Panc1 (cell line): Measurements from ENCODE around the gene IFI44. TPM values are rescaled to one million over a fixed set of nuclear protein-coding genes. Genes with fewer than 3 reads are reported as not detected.

ENCODE experiments used
- ATAC-seq: fragments of 200-7000 bp; cut with Tn5 transposase; 2 replicates; pipeline ENCODE4 v1.9.1; 2020; ENCODE audit warnings: mild to moderate bottlenecking, moderate library complexity
- BruUV-seq: library from RNA; stranded (reverse); fragments of 400-500 nt; replicated peaks from 2 replicates; lab custom pipeline; 2021; lab: Mats Ljungman, UMichigan
- CTCF ChIA-PET: fragments of 300-600 bp; sonication (Branson Sonifier 250); formaldehyde crosslinking; loops from one replicate; lab custom pipeline; 2022; ENCODE audit warnings: antibody characterized with exemption; lab: Charles Lee
- POLR2A ChIA-PET: fragments of 300-600 bp; sonication (Branson Sonifier 250); formaldehyde crosslinking; loops from one replicate; lab custom pipeline; 2022; ENCODE audit warnings: antibody characterized with exemption; lab: Charles Lee
- DNase-seq: peaks from one replicate; pipeline ENCODE4 v3.0.0-alpha.2; 2010; ENCODE audit warnings: low read depth, low spot score
- H3K27ac ChIP-seq: 2 replicates; pipeline ENCODE4 v1.5.1; 2011; ENCODE audit warnings: mild to moderate bottlenecking, low read length, inconsistent platforms
- H3K27me3 ChIP-seq: fragments of 200-500 bp; sonication (Bioruptor generic); 2 replicates; pipeline ENCODE4 v1.6.0; 2014; ENCODE audit warnings: low read length, inconsistent platforms; ENCODE audit not compliant: control insufficient read depth, insufficient read depth
- H3K36me3 ChIP-seq: fragments of 200-500 bp; sonication (Bioruptor generic); 2 replicates; pipeline ENCODE4 v1.5.1; 2014; ENCODE audit warnings: inconsistent platforms, mild to moderate bottlenecking, low read length, moderate library complexity; ENCODE audit not compliant: control insufficient read depth, insufficient read depth
- H3K4me1 ChIP-seq: 2 replicates; pipeline ENCODE4 v1.5.1; 2011; ENCODE audit warnings: inconsistent platforms, mild to moderate bottlenecking, low read length, moderate library complexity; ENCODE audit not compliant: control insufficient read depth, insufficient read depth
- H3K4me3 ChIP-seq, 2 experiments: 2 replicates each; pipeline ENCODE4 v1.5.1; 2011 to 2012; ENCODE audit warnings: low read depth in 2 of 2, low read length in 2 of 2, mild to moderate bottlenecking in 2 of 2, inconsistent platforms in 1 of 2, moderate library complexity in 1 of 2
- H3K9me3 ChIP-seq: fragments of 200-500 bp; sonication (Bioruptor generic); 2 replicates; pipeline ENCODE4 v1.5.1; 2014; ENCODE audit warnings: low read depth, mild to moderate bottlenecking, inconsistent platforms, low read length, moderate library complexity; ENCODE audit not compliant: control insufficient read depth, insufficient read depth
- POLR2AphosphoS5 ChIP-seq: IDR thresholded peaks from 2 replicates; pipeline ENCODE4 v1.6.1; 2012; ENCODE audit warnings: mild to moderate bottlenecking, low read depth, low read length, moderate library complexity
- SIN3A ChIP-seq: IDR thresholded peaks from 2 replicates; pipeline ENCODE4 v1.6.1; 2012; ENCODE audit warnings: low read depth, mild to moderate bottlenecking, low read length, moderate library complexity, borderline replicate concordance; ENCODE audit not compliant: insufficient read depth
- TCF7L2 ChIP-seq: IDR thresholded peaks from 2 replicates; pipeline ENCODE4 v1.6.1; 2011; ENCODE audit warnings: mild to moderate bottlenecking, low read depth, low read length, inconsistent platforms
- in situ Hi-C: cut with HindIII; loops from 2 replicates; pipeline ENCODE4 v1.10.0; 2016; ENCODE audit warnings: low sequenced_read_pairs, low pct_unique_long_range_greater_than_20kb
- intact Hi-C: fragments of 100-400 bp; cut with micrococcal nuclease; formaldehyde crosslinking; loops from one replicate; pipeline ENCODE4 v1.10.0; 2022; ENCODE audit not compliant: unreplicated experiment
- total RNA-seq: library from RNA; stranded (reverse); gene quantifications from one replicate; pipeline ENCODE4 v1.2.1, GENCODE V29; 2021; ENCODE audit not compliant: unreplicated experiment
- TF ChIP-seq, protein P1 (sequence below): fragments of 450-650 bp; IDR thresholded peaks from 2 replicates; pipeline ENCODE4 v1.5.1; 2017; ENCODE audit warnings: mild to moderate bottlenecking
- TF ChIP-seq, protein P2 (sequence below), 2 experiments: IDR thresholded peaks; 2 replicates each; pipeline ENCODE4 v1.6.1; 2011 to 2012; ENCODE audit warnings: low read depth in 2 of 2, control low read depth in 1 of 2, low read length in 1 of 2, mild to moderate bottlenecking in 1 of 2, moderate library complexity in 1 of 2; ENCODE audit not compliant: insufficient read depth in 1 of 2

IFI44 gene
- total RNA-seq, 1 experiment from 2014 or later = 2.0 TPM

DNA sequence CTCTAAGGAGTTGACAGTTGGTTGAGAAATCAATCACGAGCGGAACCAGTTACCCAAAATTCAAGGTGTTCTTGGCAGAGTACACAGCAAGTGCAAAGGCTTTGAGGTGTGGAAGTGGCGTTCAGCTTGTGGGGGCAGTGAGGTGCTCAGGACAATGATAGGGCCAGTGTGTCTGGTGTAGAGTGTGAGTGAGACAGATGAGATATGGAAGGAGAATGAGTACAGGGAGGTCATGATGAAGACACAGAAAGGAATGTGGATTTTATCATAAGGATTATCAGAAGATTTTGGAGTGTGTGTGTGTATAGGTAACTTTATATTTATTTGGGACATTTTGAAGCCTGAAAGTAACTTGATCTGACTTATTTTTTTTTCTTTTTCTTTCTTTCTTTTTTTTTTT is 40.9 kb downstream of the IFI44 start:
- POLR2A ChIA-PET = no interaction called here
- Histone ChIP-seq H3K4me3 (no peak overlapping the region), H3K36me3 (no peaks in the 10 kb centered on the region), H3K27me3 (no peaks in the 10 kb centered on the region), H3K27ac (no peak overlapping the region), H3K9me3 (no peaks in the 10 kb centered on the region), H3K4me1 (no peaks in the 10 kb centered on the region)
- in situ Hi-C loops = no loop called here
- DNase-seq (no peak), ATAC-seq (no peak)
- TF ChIP-seq SIN3A (no peak), TCF7L2 (no peak)
- intact Hi-C loops = no loop called here
- CTCF ChIA-PET = no interaction called here
- no TSS peak for BruUV-seq

DNA sequence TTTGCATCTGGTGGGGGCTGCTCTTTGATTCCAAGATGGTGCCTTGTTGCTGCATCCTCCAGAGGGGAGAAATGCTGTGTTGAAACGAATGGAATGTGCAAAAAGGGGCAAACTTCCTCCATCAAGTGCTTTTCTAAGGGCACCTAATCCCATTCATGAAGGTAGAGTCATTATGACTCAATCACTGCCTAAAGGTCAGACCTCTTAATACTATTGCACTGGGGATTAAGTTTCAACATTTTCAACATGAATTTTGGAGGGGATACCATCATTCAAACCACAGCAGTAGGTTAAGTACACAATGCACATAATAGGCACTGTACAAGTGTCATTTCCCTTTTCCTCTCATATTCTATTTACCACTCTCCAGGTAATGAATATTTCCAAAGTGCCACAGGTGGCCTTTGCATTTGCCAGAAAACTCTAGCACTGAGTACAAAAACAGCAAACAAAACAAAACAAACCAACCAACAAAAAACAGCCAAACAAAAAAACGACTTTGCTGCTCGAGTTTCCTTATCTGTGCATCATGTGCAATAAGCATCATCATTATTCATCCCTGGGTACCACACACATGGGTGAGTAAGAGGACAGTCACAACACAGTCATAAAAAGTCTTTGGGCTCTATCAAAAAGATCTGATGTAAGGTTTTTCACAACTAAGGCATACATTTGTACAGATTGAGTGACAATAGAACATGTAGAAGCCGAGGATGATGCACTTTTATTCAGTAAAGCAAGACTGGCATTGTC is 42.5 kb downstream of the IFI44 start:
- TF ChIP-seq POLR2AphosphoS5 (no peak), SIN3A (no peak), TCF7L2 (no peak)
- TF ChIP-seq, protein P1, sequence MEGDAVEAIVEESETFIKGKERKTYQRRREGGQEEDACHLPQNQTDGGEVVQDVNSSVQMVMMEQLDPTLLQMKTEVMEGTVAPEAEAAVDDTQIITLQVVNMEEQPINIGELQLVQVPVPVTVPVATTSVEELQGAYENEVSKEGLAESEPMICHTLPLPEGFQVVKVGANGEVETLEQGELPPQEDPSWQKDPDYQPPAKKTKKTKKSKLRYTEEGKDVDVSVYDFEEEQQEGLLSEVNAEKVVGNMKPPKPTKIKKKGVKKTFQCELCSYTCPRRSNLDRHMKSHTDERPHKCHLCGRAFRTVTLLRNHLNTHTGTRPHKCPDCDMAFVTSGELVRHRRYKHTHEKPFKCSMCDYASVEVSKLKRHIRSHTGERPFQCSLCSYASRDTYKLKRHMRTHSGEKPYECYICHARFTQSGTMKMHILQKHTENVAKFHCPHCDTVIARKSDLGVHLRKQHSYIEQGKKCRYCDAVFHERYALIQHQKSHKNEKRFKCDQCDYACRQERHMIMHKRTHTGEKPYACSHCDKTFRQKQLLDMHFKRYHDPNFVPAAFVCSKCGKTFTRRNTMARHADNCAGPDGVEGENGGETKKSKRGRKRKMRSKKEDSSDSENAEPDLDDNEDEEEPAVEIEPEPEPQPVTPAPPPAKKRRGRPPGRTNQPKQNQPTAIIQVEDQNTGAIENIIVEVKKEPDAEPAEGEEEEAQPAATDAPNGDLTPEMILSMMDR = no peak
- TF ChIP-seq, protein P2, sequence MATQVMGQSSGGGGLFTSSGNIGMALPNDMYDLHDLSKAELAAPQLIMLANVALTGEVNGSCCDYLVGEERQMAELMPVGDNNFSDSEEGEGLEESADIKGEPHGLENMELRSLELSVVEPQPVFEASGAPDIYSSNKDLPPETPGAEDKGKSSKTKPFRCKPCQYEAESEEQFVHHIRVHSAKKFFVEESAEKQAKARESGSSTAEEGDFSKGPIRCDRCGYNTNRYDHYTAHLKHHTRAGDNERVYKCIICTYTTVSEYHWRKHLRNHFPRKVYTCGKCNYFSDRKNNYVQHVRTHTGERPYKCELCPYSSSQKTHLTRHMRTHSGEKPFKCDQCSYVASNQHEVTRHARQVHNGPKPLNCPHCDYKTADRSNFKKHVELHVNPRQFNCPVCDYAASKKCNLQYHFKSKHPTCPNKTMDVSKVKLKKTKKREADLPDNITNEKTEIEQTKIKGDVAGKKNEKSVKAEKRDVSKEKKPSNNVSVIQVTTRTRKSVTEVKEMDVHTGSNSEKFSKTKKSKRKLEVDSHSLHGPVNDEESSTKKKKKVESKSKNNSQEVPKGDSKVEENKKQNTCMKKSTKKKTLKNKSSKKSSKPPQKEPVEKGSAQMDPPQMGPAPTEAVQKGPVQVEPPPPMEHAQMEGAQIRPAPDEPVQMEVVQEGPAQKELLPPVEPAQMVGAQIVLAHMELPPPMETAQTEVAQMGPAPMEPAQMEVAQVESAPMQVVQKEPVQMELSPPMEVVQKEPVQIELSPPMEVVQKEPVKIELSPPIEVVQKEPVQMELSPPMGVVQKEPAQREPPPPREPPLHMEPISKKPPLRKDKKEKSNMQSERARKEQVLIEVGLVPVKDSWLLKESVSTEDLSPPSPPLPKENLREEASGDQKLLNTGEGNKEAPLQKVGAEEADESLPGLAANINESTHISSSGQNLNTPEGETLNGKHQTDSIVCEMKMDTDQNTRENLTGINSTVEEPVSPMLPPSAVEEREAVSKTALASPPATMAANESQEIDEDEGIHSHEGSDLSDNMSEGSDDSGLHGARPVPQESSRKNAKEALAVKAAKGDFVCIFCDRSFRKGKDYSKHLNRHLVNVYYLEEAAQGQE (IDR thresholded peaks at IDR 0.05; ENCODE audit: insufficient read depth in 1 of 2, low read depth in 2 of 2, low read length in 1 of 2) = no peak
- CTCF ChIA-PET = no interaction called here
- no peak for ATAC-seq
- Histone ChIP-seq H3K27me3 (no peaks in the 10 kb centered on the region), H3K9me3 (no peaks in the 10 kb centered on the region), H3K4me1 (no peaks in the 10 kb centered on the region), H3K36me3 (no peaks in the 10 kb centered on the region), H3K27ac (no peak overlapping the region), H3K4me3 (no peak overlapping the region)
- POLR2A ChIA-PET = no interaction called here
- BruUV-seq = no TSS peak
- in situ Hi-C loops = no loop called here
- intact Hi-C loops = no loop called here
- DNase-seq = peak; percentile 64

DNA sequence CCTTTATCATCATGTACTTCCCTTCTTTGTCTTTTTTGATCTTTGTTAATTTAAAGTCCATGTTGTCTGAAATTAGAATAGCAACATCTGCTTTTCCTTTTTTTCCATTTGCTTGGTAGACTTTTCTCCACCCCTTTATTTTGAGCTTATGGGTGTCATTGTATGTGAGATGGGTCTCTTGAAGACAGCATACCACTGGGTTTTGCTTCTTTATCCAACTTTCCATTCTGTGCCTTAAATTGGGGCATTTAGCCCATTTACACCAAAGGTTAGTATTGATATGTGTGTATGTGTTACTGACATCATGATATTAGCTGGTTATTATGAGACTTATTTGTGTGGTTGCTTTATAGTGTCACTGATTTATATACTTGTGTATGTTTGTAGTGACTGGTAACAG is 50.2 kb downstream of the IFI44 start:
- no peak overlapping the region for H3K27ac ChIP-seq
- H3K36me3 ChIP-seq = no peaks in the 10 kb centered on the region
- CTCF ChIA-PET = no interaction called here
- TF ChIP-seq POLR2AphosphoS5 (no peak), SIN3A (no peak), TCF7L2 (no peak)
- TF ChIP-seq, protein P1 = no peak
- TF ChIP-seq, protein P2 (IDR thresholded peaks at IDR 0.05; ENCODE audit: insufficient read depth in 1 of 2, low read depth in 2 of 2, low read length in 1 of 2) = no peak
- POLR2A ChIA-PET = interaction anchor here (0.6 kb wide), 1 partner anchor 1395 kb away, joined by 3 read pairs; no protein-coding TSS in a partner anchor
- in situ Hi-C loops = no loop called here
- H3K4me1 ChIP-seq = no peaks in the 10 kb centered on the region
- H3K4me3 ChIP-seq = no peak overlapping the region
- no peaks in the 10 kb centered on the region for H3K9me3 ChIP-seq
- no TSS peak for BruUV-seq
- ATAC-seq (no peak), DNase-seq (no peak)
- intact Hi-C loops = no loop called here
- no peaks in the 10 kb centered on the region for H3K27me3 ChIP-seq
